ENCODE measurements around the gene ZNF679. TPM values are rescaled to one million over a fixed set of nuclear protein-coding genes. Genes with fewer than 3 reads are reported as not detected.

ZNF679 gene
- total RNA-seq, 1 experiment from 2014 or later, result 0.18 TPM

Other genes with a start within 250 kb of the ZNF679 start
- gene ZNF722, start 229.6 kb upstream of the ZNF679 start, total RNA-seq (2014; rRNA removed; shearing (Covaris generic)), result not detected in 2 replicates
- gene ZNF727, start 183.0 kb upstream of the ZNF679 start, total RNA-seq (2014; rRNA removed; shearing (Covaris generic)), result 2.3 and 3.0 TPM in 2 replicates
- gene ZNF735, start 21.3 kb upstream of the ZNF679 start, total RNA-seq (2014; rRNA removed; shearing (Covaris generic)), result not detected in 2 replicates
- gene ZNF736, start 85.5 kb downstream of the ZNF679 start, total RNA-seq (2014; rRNA removed; shearing (Covaris generic)), result 19.2 and 25.0 TPM in 2 replicates